Eye (tissue), 1 donor: ENCODE results near the gene FOXL3.

Experiments used
- DNase-seq: peaks from one replicate; pipeline ENCODE4 v3.0.0-alpha.2; 2015

The FOXL3 gene

DNA sequence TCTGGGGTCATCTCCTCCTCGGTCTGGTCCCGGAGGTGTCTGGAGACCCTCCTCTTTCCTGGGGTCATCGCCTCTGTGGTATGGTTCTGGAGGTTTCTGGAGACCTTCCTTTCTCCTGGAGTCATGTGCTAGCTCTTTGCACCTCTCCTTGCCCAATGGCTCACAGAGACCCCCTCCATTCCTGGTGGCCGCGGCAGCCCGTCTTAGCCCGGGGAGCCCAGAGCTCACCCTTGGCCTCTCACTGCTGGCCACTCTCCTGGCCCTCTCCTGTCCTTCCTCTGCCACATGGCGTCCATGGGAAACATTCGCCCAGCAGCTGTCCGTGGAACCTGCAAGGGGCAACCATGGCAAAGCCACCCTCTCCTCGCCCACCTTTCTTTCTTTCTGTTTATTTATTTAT, 20.2 kb upstream of the FOXL3 start:
- no peak for DNase-seq

DNA sequence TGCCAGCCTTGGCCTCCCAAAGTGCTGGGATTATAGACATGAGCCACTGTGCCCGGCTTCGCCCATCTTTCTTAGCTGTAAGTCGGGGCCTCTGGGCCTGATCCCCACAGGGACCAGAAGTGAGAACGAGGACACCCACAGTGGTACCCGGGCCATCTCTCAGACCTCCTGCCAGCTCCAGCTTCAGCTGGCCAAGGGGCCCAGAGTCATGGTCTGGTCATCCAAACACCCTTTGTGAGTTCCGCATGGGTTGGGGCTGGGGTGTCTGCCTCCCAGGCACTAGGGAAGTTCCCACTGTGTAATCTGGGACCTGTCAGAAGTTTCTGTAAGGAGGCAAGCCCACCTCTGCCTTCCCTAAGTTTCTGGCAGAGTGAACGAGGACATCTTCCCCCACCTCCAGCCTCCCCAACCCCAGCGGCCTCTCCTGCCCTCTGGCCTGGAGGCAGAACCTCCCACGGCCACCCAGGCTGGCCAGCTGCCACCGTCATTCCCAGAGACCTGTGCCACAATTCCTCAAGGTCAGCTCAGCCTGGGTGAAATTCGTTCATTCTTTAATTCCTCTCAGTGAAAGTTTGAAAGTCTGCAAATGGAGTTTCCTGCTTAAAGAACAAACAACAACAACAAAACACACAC, 19.5 kb upstream of the FOXL3 start:
- DNase-seq = no peak

DNA sequence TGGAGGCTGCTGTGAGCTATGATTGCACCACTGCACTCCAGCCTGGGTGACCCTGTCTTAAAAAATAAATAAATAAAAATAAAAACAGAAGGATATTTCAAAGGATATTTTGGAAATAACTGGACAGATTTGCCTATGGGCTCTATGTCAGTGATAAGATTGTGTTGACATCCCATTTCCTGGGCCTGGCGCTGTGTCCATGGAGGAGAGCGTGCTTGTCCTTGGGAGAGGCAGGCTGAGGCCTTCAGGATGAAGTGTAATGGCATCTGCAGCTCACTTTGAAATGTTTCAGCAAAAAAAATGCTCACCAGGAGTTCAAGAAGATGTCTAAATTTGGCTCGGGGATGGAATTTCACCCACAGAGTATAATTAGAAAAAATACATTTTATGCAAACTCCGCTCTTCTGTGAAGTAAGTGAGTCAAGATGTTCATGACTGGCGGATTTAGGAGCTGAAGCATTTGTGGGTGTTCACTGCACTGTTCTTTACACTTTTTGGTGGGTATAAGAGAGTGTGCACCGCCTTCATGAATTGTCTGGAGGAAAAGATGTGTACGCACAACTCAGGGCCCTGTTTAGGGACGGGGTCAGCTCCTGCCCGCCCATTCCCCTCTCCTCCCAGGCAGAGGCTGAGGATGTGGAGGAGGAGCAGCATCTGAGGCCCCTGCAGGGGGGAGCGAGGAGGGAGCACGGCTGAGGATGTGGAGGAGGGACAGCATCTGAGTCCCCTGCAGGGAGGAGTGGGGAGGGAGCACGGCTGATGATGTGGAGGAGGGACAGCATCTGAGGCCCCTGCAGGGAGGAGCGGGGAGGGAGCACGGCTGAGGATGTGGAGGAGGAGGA, 18.5 kb upstream of the FOXL3 start:
- no peak for DNase-seq

DNA sequence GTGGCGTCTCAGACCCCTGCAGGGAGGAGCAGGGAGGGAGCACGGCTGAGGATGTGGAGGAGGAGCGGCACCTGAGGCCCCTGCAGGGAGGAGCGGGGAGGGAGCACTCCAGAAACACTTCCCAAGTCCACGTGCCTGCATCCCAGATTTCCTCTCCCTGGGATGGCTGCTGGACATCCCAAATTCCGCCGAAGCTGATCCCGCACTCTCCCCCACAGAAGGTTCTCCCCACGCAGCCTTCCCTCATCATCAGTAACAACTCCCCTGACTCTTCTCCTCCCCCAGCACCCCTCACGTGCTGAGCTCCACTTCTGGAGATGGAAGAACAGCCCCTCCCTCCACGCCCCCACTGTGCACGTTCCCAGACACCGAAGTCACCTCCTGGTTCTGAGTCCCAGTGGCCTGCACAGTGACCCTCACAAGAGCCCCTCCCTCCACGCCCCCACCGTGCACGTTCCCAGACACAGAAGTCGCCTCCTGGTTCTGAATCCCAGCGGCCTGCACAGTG, 17.8 kb upstream of the FOXL3 start:
- no peak for DNase-seq

DNA sequence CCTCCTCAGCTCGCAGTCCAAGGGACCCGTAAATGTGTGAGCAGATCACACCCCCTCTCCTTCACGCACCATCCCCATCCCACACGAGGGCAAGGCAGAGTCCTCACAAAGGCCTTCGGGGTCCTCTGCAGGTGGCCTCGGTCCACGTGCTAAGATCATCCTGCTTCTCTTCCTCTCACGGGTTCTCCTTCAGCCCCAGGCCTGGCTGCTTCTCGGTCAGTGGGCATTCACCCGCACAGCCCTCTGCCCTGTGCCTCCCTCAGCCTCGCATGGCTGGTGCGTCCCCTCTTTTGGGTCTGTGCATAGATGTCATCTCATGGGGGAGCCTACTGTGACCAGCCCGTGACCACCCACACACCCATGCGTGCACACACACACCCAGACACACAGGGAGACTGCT, 17.3 kb upstream of the FOXL3 start:
- DNase-seq = no peak

DNA sequence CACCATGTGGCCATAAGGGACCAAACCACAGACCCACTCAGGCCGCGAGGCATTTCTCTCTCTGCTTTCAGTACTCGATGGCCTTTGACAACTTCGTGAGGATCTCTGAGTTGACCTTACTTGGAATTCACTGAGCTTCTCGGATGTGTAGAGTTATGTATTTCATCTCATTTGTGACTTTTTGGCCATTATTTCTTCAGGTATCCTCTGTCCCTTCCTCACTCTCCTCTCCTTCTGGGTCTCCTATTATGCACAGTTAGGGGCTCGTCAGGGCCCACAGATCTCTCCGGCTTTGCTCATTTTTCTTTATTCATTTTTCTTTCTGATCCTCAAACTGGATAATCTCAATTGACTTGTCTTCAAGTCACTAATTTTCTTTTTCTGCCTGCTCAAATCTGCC, 16.6 kb upstream of the FOXL3 start:
- no peak for DNase-seq

DNA sequence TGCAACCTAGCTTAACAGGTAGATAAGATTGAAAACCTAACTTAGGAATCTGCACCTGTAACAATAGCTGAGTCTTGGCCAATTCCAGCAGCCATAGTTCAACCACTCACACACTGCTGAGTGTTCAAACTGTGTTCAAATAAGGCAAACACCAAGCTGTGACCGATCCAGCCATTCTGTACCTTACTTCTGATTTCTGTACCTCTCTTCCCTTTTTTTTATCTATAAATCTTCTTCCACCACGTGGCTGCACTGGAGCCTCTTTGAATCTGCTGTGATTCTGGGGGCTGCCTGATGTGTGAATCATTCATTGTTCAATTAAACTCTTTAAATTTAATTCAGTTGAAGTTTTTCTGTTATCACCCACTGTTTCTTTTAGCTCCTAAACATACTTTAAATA, 15.7 kb upstream of the FOXL3 start:
- no peak for DNase-seq

DNA sequence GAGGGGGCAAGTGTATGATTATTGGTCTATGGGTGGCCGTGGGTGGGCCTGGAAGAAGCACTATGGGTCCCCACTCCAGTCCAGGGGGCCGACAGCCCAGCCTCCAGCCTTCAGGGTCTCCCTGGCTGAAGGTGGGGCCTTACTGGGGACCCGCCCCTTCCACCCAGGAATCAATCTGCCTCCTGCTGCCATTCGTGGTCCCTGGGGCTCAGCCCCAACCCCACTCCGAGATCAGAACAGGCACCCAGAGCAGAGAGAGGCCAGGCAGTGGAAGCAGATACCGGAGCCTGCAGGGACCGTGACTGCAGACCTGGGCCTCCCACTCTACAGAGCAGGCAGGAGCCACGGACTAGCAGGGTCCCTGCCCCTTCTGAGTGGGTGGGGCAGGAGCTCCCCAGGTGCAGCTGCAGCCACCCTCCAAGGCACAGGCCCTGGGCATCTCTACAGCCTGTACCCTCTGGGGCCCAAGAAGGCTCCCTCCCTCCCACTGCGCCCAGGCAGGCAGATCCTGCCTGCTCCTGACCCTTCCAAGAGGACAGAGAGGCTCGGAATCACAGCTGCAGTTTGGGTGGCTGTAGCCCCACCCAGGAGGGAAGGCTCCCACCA, 13.6 kb upstream of the FOXL3 start:
- no peak for DNase-seq

DNA sequence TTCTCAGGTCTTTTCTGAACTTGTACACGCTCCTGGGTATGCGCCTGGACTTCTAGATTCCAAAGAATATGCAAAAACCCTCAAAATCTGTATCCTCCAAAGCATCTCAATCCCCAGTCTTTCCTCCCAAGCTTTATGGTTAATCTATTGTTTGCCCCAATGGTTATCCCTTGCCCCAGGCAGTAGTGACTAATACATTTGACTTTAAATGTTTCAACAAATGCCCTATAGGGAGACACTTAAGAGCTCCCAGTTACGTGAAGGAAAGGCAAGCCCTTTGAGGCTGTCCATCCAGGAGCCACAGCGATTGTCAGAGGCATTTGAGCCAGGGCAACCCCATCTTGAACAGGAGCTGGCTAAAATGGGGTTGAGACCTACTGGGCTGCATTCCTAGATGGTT, 12.7 kb upstream of the FOXL3 start:
- no peak for DNase-seq

DNA sequence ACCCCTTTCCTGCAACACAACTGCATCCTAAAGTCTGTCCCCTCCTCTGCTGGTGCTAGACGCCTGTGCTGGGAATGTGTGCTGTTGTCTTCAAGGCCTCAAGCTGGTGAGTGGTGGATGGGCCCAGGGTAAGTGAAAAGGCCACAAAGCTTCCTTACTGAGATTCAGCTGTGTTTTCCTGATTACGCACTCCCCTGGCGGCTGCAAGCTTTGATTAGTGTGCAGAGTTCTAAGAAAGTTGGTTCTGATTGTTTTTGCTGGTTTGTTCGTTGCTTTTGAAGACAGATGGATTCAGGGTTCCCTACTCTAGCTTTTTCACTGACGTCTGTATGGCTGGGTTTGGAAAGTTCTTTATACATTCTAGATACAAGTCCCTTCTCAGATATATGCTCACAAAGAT, 11.9 kb upstream of the FOXL3 start:
- no peak for DNase-seq

DNA sequence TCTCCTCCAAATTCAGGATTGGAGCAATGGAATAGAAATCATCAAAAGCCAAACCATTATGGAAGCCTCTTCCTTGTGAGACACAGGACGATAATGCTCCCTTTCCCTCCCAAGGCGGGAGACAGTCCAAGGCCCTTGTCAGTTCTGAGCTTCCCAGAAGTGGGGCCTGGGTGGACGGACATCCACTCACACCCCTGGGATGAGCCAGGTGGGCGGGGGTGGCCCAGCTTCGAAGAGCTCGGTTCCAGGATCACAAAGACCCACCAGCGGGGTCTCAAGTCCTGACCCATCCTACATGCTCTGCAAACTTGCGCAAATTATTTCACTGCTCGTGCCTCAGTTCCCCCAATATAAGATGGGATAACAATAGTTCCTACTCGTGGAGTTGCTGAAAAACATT, 10.1 kb upstream of the FOXL3 start:
- DNase-seq = no peak

DNA sequence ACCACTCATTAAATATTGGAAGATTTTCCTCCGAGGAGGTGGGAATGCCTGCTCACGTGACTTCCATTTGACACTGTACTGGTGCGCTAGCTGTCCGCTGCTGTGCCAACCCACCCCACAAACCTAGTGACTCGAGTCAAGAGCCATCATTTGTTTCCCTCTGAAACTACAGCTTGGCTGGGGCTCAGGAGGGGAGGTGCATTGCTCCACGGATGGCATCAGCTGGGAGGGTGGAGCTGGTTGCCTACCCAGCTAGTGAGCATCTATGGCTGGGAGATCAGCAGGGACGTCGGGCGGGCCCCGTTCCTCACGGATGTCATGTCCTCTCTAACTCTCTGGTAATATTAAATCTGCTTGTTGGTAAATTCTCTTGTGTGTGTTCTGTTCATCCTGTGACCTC, 9.5 kb upstream of the FOXL3 start:
- no peak for DNase-seq

DNA sequence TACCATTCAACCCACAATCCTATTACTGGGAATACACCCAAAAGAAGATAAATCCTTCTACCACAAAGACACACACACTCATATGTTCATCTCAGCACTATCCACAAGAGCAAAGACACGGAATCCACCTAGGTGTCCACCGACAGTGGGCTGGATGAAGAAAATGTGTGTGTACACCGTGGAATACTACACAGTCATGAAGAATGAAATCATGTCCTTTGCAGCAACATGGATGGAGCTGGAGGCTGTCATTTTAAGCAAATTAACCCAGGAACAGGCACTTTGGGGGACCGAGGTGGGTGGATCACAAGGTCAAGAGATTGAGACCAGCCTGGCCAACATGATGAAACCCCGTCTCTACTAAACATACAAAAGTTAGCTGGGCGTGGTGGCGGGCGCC, 8.3 kb upstream of the FOXL3 start:
- DNase-seq = no peak

DNA sequence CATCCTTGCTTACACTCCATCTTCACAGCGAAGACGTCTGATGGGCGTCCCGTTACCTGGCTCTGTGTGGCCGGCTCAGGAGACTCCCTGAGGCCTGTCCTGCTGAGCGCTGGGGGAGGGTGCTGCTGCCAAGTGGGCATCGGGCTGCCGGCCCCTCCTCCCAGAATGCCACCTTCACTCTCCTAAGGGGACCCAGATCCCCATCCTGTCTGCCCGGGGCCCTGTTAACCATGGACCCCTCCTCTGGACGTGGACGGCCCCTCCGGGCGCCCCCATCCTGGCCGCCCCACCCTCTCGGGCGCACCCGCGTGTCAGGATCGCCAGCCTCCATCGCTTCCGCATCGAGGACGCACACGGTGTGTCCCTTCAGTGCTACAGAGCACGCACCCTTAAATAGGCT, 7.3 kb upstream of the FOXL3 start:
- no peak for DNase-seq

DNA sequence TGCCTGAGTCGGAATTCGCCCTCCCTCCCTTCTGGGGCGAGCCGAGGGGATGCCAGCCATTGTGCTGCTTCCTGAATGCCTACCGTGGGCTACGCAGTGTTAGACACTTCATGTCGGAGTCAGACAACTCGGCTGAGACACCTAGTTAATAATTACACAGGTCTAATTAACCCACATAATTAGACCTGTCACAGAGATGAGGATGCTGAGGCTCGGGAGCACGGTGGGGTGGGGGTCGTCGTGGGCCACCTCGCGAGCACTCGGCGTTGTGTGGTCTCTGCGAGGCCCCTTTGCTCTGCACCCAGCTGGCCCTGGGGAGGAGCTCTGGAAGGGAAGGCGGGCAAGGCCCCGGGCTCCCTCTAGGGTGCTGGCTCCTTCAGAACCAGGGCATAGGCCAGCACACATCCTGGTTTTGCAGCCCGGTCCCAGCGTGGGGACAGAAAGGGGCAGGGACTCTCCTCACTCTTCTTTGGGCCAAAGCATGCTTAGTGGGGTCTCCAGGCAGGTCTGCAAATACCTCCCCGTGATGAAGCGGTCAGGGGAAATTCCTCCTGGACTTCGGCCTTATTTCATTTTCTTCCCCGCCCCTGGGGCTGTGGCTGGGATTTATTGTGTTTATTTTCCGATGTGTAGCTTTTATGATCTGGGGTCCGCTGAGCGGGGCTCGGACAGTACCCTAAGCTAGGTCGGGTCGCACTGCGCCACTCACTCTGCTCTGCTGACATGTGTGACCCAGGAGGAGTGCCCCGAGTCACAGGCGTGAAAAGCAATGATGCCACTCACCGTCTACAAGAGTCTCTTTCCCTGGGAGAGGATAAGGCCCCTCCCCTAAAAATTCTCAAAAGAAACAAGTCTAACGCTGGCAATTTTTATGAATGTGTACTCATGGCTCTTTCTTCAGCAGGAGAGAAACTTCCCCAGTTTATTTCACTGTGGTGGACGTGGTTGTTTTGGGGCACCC, 4.9 kb upstream of the FOXL3 start:
- DNase-seq = no peak

DNA sequence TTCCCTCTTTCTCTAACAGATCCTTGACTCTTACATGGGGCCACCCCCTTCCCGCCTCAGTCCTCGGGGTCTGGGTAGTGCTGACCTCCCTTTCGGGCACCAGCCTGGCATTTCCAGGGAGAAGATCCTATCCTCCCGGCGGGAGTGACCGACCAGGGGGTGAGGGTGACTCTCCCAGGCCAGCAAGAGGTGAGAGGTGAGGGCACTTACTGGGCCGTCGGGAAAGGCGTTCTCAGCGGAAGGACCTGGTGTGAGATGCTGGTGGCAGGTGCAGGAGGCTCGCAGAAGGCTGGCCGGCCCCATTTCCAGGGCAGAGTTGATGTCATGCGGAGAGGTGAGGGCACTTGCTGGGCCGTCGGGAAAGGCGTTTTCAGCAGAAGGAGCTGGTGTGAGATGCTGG, 4.2 kb upstream of the FOXL3 start:
- DNase-seq = no peak

DNA sequence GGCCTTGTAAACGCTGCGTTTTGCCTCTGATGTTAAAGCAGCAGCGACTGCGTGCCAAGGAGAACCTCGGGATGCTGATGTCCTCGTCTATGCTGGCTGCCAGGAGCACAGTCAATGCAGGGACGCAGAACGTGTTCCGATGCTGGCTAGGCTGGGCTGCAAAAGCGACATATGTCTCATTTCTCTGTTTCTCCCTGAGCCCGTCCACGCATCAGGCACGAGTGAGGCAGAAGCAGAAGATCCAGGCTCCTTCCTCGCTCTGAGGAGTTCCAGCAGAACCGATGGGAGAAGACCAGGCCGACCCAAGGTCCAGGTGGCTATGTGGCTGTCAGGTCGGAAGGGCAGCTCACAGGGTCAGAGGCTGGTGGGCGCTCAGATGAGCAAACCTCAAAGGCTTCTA, 3.7 kb upstream of the FOXL3 start:
- DNase-seq = no peak

DNA sequence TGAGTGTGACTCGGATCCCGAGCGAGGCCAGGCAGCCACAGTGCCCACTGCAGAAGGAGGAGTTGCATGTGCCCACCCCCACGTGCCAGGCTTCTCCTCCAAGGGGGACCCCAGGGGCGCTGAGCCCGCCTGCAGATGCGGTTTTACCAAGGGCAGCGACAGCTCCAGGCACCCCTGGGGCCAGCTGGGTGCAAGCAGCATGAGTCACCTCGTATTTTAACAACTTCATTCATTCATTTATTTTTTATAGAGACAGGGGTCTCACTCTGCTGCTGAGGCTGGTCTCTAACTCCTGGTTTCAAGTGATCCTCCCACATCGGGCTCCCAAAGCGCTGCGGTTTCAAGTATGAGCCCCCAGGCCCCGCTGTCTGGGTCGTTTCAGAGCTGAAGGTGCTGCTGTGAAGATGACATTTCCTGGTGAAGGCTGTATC, 1.3 kb upstream of the FOXL3 start:
- DNase-seq = no peak

DNA sequence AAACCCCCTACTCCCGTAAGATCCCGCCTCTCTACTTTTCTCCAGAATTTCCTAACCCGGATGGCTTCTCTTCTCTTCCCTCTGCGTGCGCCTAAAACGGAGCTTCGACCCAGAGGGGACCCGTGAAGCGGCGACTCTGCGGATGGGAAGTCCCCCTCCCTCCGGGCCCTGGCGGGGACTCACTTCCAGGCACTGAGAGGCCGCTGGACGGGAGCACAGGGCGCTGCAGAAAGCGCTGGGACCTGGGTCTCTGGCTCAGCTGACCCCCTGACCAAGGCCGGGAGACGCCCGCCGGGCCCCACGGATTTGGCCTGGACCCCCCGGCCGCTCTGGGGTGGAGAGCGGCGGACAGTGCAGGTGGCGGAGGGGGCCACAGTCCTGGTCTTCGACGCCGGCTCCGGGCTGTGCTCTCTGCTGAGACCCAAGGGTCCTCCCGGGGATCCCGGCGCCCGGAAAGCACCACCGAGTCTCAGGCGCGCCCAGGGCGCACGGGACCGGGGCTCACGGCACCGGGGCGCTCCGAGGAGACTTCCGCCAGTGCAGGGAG, 688 bp upstream of the FOXL3 start:
- no peak for DNase-seq

DNA sequence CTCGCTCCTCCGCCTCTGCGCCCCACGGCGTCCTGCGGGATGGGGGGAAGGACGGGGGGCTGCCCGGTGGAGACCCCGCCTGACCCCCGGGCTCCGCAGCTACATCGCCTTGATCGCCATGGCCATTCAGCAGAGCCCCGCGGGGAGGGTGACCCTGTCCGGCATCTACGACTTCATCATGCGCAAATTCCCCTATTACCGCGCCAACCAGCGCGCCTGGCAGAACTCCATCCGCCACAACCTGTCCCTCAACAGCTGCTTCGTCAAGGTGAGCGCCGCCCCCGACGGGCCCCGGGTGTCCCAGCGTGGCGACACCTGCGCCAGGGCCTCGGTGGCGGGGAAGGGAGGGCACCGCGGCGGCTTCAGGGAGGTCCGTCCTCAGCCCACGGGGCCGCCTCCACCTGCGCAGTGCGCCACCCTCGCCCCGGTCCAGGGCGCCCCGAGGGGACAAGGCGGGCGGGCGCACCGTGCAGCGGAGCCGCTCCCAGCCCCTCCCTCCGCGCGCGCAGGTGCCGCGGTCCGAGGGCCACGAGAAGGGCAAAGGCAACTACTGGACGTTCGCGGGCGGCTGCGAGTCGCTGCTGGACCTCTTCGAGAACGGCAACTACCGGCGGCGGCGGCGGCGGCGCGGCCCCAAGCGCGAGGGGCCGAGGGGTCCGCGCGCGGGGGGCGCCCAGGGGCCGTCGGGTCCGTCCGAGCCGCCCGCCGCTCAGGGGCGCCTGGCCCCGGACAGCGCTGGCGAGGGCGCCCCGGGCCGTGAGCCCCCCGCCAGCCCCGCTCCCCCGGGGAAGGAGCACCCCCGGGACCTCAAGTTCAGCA, 793 bp downstream of the FOXL3 start:
- DNase-seq = no peak

DNA sequence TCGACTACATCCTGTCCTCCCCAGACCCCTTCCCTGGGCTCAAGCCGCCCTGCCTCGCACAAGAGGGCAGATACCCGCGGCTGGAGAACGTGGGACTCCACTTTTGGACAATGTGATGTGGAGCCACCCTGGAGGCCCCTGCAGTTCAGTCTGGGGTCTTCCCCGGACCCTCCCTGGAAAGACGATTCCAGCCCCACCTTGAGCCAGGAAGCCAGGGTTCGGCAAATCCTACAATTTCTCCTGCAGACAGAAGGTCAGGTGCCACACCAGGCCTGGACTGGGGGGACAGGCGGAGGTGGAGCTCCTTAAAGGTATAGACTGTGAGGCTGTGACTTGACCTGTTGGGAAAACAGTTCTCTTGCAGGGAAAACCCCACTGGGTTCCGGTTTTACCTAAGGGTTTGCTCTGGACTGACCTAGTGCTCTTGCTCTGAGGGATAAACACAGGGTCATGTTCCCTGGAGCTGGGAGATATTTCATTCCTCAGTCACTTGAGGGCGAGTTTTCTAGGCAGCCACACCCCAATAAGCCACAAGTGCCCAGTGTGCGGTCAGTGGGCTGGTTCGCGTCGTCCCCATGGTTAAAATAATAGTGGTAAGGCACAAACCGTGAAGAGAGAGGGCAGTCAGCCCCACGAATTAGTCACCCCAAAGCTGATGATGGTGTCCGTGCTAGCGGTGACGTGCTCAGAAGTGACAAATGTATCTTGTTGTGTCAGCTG, 1.6 kb downstream of the FOXL3 start:
- DNase-seq = no peak
